Adrenal gland (tissue), 12 donors: ENCODE data around the gene SYNDIG1. TPM values are rescaled to one million over a fixed set of nuclear protein-coding genes. Genes with fewer than 3 reads are reported as not detected.
A peak's percentile ranks its signal among the peaks of the same experiment; 100 is the strongest.

ENCODE experiments used
- DNase-seq, 7 donors: peaks; one replicate each; pipeline ENCODE4 v3.0.0-alpha.2; 2019 to 2020
- H3K27ac ChIP-seq, 5 donors: fragments of 200-600 bp; sonication (generic) in 4 of 5; 1 replicate in 3 of 5; 2 replicates in 2 of 5; pipeline versions ENCODE4 v1.5.1 to v1.8.0; 2016 to 2020; ENCODE audit warnings: mild to moderate bottlenecking in 1 of 5
- H3K27me3 ChIP-seq: fragments of 200-600 bp; 2 replicates; pipeline ENCODE4 v1.8.0; 2021
- H3K36me3 ChIP-seq, 2 donors: fragments of 200-600 bp; replicated peaks in 1 of 2; 1 replicate in 1 of 2; 2 replicates in 1 of 2; pipeline versions ENCODE4 v1.5.1 to v1.8.0; 2018 to 2022
- H3K4me1 ChIP-seq, 2 donors: fragments of 200-600 bp; replicated peaks in 1 of 2; 1 replicate in 1 of 2; 2 replicates in 1 of 2; pipeline versions ENCODE4 v1.5.1 to v1.8.0; 2018 to 2021
- H3K4me3 ChIP-seq, 4 donors: fragments of 200-600 bp; sonication (generic) in 3 of 4; one replicate each; pipeline ENCODE4 v1.5.1; 2016 to 2018
- H3K9me3 ChIP-seq, 3 donors: fragments of 200-600 bp; sonication (generic) in 1 of 3; replicated peaks in 1 of 3; 1 replicate in 2 of 3; 2 replicates in 1 of 3; pipeline versions ENCODE4 v1.5.1 to v1.8.0; 2016 to 2021
- POLR2A ChIP-seq, 2 donors: fragments of 450-650 bp; IDR thresholded peaks; one replicate each; pipeline ENCODE4 v1.6.1; 2017; ENCODE audit warnings: antibody characterized with exemption in 2 of 2, mild to moderate bottlenecking in 2 of 2, moderate library complexity in 1 of 2
- WGBS, 4 donors: extraction: QIAGEN DNeasy Blood & Tissue Kit in 2 of 4; methylation state at CpG; one replicate each; pipeline versions ENCODE4 v1.1.5 to v1.1.7; 2013 to 2017; 5-methylcytosine and 5-hydroxymethylcytosine counted together
- intact Hi-C, 2 donors: fragments of 100-400 bp; cut with DNase I; formaldehyde crosslinking; loops; one replicate each; pipeline versions ENCODE4 v1.14.1 to v1.15.0; 2022 to 2023
- polyA plus RNA-seq, 3 donors: library from polyadenylated mRNA; stranded (reverse); fragments of 200-250 nt in 2 of 3; fragments of 350-450 nt in 1 of 3; fragmentation: Illumina TruSeq in 1 of 3; extraction: RNeasy Lipid Tissue Mini Kit (QIAGEN cat#74804) in 1 of 3; gene quantifications; one replicate each; pipeline ENCODE4 v1.2.3, GENCODE V29; 2013 to 2014
- total RNA-seq, 9 donors: library from RNA; depleted of rRNA in 4 of 9; stranded (reverse); fragments of >200 nt in 4 of 9; fragments of 120-200 nt in 1 of 9; fragmentation: NEBNext Ultra II Directional in 1 of 9; extraction: Animal tissue kit (Norgen Biotek cat#: 25700) in 1 of 9; gene quantifications; one replicate each; pipeline versions ENCODE4 v1.1.0 to v1.2.4, GENCODE V29; 2013 to 2023
- TF ChIP-seq, protein P1 (sequence below), 6 experiments: fragments of 450-650 bp in 4 of 6; fragments of 200-600 bp in 2 of 6; sonication (generic) in 1 of 6; IDR thresholded peaks; 1 replicate in 5 of 6; 2 replicates in 1 of 6; pipeline versions ENCODE4 v1.5.1 to v1.8.0; 2016 to 2021; ENCODE audit warnings: antibody characterized with exemption in 6 of 6, mild to moderate bottlenecking in 2 of 6, moderate library complexity in 1 of 6
- donor health status: healthy with polysubstance abuse.
- donor health status: Bipolar disorder and iron deficiency.
- donor health status: DM: yes; HTN: yes; CAD: no.
- donor health status: DM: no; HTN: no; CAD: no.
- donor health status: DM: no; HTN: no; CAD: no.
- donor health status: DM: yes; HTN: yes; CAD: no.

The SYNDIG1 gene
- total and polyA plus RNA-seq, 12 donors, result 0.26 to 3.6 (median 0.76) TPM

DNA sequence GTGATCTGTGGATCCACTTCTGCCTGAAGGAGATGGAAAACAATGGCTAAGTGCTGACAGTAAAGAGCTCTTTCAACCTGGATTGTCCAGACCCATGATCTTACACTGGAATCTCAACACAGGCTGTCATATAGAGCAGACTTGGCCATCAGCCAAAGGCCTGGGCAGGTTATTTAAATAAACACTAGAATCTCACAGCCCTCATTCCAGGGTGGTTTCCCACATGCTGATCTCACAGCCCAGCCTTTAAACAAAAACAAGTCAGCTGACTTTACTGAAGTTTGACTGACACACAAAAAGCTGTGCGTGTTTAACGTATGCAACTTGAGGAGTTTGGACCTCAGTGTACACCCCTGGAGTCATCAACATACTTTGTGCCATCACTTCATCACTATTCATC, 28.4 kb downstream of the SYNDIG1 start:
- Histone ChIP-seq H3K27ac (no peak overlapping the region), H3K27me3 (no peaks in the 10 kb centered on the region), H3K4me3 (no peak overlapping the region), H3K9me3 (no peaks in the 10 kb centered on the region), H3K36me3 (no peaks in the 10 kb centered on the region), H3K4me1 (no peaks in the 10 kb centered on the region)
- DNase-seq, result no peak
- no peak for TF ChIP-seq POLR2A (IDR thresholded peaks at IDR 0.05)
- TF ChIP-seq, protein P1, sequence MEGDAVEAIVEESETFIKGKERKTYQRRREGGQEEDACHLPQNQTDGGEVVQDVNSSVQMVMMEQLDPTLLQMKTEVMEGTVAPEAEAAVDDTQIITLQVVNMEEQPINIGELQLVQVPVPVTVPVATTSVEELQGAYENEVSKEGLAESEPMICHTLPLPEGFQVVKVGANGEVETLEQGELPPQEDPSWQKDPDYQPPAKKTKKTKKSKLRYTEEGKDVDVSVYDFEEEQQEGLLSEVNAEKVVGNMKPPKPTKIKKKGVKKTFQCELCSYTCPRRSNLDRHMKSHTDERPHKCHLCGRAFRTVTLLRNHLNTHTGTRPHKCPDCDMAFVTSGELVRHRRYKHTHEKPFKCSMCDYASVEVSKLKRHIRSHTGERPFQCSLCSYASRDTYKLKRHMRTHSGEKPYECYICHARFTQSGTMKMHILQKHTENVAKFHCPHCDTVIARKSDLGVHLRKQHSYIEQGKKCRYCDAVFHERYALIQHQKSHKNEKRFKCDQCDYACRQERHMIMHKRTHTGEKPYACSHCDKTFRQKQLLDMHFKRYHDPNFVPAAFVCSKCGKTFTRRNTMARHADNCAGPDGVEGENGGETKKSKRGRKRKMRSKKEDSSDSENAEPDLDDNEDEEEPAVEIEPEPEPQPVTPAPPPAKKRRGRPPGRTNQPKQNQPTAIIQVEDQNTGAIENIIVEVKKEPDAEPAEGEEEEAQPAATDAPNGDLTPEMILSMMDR (IDR thresholded peaks at IDR 0.05), result no peak
- 79 to 95% (median 83%) methylated on average over 2 of the region's 2 CpGs for WGBS, 4 donors
- intact Hi-C loops, result no loop called here

DNA sequence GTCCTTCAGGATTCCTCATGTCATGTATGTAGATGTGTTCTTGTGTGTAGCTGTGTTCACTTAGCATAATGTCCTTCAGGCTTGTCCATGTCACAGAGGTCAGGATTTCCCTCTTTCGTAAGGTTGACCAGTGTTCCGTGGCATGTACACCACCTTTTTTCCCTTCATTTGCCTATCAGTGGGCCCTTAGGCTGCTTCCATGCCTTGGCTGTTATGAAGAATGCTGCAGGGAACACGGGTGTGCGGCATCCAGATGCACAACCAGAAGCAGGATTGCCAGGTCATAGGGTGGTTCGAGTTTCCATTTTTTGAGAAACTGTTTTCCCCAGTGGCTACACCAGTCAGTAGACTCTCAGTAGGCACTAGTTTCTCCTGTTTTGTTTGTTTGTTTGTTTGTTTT, 29.2 kb downstream of the SYNDIG1 start:
- Histone ChIP-seq H3K4me1 (no peaks in the 10 kb centered on the region), H3K36me3 (no peaks in the 10 kb centered on the region), H3K9me3 (no peaks in the 10 kb centered on the region), H3K27ac (no peak overlapping the region), H3K4me3 (no peak overlapping the region), H3K27me3 (no peaks in the 10 kb centered on the region)
- no peak for DNase-seq
- WGBS, 4 donors, result 74 to 88% (median 87%) methylated on average over 5 of the region's 5 CpGs
- TF ChIP-seq, protein P1 (IDR thresholded peaks at IDR 0.05), result no peak
- TF ChIP-seq POLR2A (IDR thresholded peaks at IDR 0.05), result no peak
- intact Hi-C loops, result no loop called here

DNA sequence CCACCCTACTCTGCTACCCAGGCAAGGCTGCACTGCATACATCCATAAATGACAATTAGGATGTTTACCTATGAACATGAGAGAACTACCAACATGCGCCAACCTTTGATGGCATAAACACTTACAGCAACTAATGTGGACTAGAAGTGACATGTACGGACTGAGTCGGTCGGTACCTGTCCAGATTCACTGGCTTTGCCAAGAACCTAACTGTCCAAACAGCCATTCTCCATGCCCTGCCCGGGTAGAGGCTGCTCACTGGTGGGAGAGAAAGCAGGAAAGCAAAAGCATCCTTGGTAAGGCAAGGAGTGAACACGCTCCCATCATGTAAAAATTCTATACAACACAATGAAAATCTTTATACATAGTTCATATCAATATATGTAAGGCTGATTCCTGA, 30.0 kb downstream of the SYNDIG1 start:
- H3K36me3 ChIP-seq, result no peaks in the 10 kb centered on the region
- WGBS, 4 donors, result 77 to 91% (median 88%) methylated on average over 6 of the region's 6 CpGs
- no peak for TF ChIP-seq POLR2A (IDR thresholded peaks at IDR 0.05)
- TF ChIP-seq, protein P1 (IDR thresholded peaks at IDR 0.05), result no peak
- no peak for DNase-seq
- no peaks in the 10 kb centered on the region for H3K27me3 ChIP-seq
- H3K4me1 ChIP-seq, result no peaks in the 10 kb centered on the region
- intact Hi-C loops, result no loop called here
- H3K9me3 ChIP-seq, result no peaks in the 10 kb centered on the region
- H3K27ac ChIP-seq, result no peak overlapping the region
- no peak overlapping the region for H3K4me3 ChIP-seq

DNA sequence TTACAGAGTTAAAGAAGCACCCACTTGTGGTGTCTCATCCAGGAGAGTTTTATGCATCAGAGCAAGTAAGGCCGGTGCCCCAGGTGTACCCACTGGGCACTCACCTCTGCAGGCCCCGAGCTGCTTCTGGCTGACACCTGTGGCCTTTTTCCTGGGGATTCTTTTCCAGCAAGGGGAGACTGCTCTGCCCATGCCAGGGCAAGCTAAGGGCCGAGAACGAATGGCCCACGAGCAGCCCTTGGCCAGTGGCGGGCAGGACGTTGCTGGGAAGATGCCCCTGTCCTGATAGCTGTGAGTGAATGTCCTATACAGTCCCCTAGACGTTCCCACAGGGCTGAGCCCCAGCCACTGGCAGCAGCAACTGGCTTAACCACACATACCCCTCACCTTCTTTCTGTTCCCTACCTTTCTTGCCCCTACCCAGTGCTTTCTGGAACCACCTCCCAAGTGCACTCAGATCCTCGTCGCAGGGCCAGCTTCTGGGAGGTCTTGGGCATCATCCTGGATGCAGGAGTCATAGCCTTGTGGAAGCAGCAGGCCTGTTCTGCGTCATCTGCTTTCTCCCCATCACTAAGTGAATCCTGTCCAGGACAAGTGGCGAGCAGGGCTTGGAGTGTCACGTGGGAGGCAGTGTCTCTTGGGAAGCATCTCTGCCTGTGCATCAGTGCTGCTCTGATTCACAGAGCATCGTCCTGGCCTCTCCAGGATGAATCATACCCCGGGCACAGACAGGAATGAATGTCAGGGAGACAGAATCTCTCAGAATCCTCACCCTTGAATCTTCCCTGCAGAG, 32.5 kb downstream of the SYNDIG1 start:
- peak; percentile 49 to 89 (median 53) for DNase-seq
- TF ChIP-seq POLR2A (IDR thresholded peaks at IDR 0.05), result no peak
- TF ChIP-seq, protein P1 (IDR thresholded peaks at IDR 0.05), result no peak
- Histone ChIP-seq H3K36me3 (no peaks in the 10 kb centered on the region), H3K27me3 (no peaks in the 10 kb centered on the region), H3K27ac (peak overlapping the region in 2 of 5 donors; percentile 75), H3K9me3 (no peaks in the 10 kb centered on the region), H3K4me3 (no peak overlapping the region), H3K4me1 (no peaks in the 10 kb centered on the region)
- intact Hi-C loops, result no loop called here
- 51 to 60% (median 56%) methylated on average over 10 to 15 of the region's 15 CpGs for WGBS, 4 donors
